Measurements from ENCODE around the gene CHMP5. TPM values are rescaled to one million over a fixed set of nuclear protein-coding genes. Genes with fewer than 3 reads are reported as not detected.

Gene CHMP5
- total RNA-seq, 2 donors from 2014 or later, result 50.0 to 55.9 TPM

DNA sequence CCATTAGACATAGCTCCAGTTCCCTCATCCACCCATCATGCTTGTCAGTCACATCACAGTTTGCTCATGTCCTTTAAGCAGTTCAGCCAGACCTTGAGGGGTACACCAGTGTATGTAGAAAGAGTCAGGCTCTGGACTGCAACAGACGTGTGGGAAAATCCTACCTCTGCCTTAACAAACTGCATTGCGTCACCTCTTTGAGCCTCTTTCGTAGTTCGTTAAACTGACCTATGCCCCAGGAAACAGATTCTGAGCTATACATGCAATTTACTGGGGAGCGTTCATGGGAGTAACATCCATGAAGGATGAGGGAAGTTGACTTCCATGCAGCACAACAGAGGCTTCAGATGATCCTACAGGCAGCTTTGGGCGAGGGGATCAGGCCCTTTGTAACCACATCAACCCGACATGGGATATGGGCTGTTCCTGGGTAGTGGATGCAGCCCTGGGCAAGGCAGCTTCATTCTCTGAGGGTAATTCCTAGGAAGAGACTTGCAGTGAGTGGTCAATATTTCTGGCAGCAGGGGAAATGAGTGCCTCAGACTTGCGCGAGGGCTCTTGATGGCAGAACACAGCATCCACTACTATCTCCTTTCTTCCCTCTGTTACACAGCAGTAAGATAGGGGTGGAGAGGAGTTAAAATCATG lies 20.6 kb upstream of the CHMP5 start:
- DNase-seq (ENCODE audit: low spot score) (no peak), ATAC-seq (ENCODE audit: insufficient number of reproducible peaks, low FRiP score, low read depth) (no peak)
- Histone ChIP-seq H3K27ac (no peak overlapping the region), H3K36me3 (no peaks in the 10 kb centered on the region), H3K4me1 (ENCODE audit: control insufficient read depth in 1 of 2, low read depth in 2 of 2) (peaks cover 0 to 9% of the 10 kb centered on the region in 2 donors), H3K27me3 (replicated peaks; ENCODE audit: insufficient read depth) (no peaks in the 10 kb centered on the region), H3K4me3 (no peak overlapping the region), H3K9me3 (no peaks in the 10 kb centered on the region)
- TF ChIP-seq, protein P1, sequence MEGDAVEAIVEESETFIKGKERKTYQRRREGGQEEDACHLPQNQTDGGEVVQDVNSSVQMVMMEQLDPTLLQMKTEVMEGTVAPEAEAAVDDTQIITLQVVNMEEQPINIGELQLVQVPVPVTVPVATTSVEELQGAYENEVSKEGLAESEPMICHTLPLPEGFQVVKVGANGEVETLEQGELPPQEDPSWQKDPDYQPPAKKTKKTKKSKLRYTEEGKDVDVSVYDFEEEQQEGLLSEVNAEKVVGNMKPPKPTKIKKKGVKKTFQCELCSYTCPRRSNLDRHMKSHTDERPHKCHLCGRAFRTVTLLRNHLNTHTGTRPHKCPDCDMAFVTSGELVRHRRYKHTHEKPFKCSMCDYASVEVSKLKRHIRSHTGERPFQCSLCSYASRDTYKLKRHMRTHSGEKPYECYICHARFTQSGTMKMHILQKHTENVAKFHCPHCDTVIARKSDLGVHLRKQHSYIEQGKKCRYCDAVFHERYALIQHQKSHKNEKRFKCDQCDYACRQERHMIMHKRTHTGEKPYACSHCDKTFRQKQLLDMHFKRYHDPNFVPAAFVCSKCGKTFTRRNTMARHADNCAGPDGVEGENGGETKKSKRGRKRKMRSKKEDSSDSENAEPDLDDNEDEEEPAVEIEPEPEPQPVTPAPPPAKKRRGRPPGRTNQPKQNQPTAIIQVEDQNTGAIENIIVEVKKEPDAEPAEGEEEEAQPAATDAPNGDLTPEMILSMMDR (IDR thresholded peaks at IDR 0.05), result no peak

DNA sequence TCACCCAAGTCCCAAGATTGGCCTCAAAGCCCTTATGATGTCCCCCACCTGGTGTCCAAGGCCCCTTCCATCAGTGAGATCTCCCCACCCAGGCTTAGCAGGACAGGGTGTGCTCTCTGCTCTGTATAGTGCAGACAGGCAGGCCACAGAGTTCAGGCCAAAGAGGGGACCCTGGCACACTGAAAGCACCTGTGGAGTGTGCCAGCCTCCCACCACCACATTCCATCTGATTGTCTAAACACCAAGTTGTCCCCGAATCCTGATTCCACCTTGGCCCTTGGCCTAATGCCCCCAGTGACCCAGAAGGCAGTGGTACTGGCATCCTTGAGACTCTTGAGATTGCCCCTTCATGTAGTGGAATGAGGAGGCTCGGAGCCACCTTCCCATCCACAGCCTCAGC lies 19.5 kb upstream of the CHMP5 start:
- H3K4me3 ChIP-seq, result no peak overlapping the region
- H3K9me3 ChIP-seq, result no peaks in the 10 kb centered on the region
- no peak overlapping the region for H3K27ac ChIP-seq
- ATAC-seq (ENCODE audit: insufficient number of reproducible peaks, low FRiP score, low read depth), result no peak
- TF ChIP-seq, protein P1 (IDR thresholded peaks at IDR 0.05), result no peak
- H3K4me1 ChIP-seq (ENCODE audit: control insufficient read depth in 1 of 2, low read depth in 2 of 2), result no peaks in the 10 kb centered on the region
- no peak for DNase-seq (ENCODE audit: low spot score)
- no peaks in the 10 kb centered on the region for H3K36me3 ChIP-seq
- H3K27me3 ChIP-seq (replicated peaks; ENCODE audit: insufficient read depth), result no peaks in the 10 kb centered on the region

GRCh38 chr9:33246269-33246860 lies 18.5 kb upstream of the CHMP5 start:
- TF ChIP-seq, protein P1 (IDR thresholded peaks at IDR 0.05), result no peak
- DNase-seq (ENCODE audit: low spot score) (no peak), ATAC-seq (ENCODE audit: insufficient number of reproducible peaks, low FRiP score, low read depth) (no peak)
- H3K9me3 ChIP-seq, result no peaks in the 10 kb centered on the region
- H3K27me3 ChIP-seq (replicated peaks; ENCODE audit: insufficient read depth), result no peaks in the 10 kb centered on the region
- H3K27ac ChIP-seq, result no peak overlapping the region
- H3K4me3 ChIP-seq, result no peak overlapping the region
- H3K4me1 ChIP-seq (ENCODE audit: control insufficient read depth in 1 of 2, low read depth in 2 of 2), result no peaks in the 10 kb centered on the region
- H3K36me3 ChIP-seq, result no peaks in the 10 kb centered on the region

- no peak for DNase-seq (ENCODE audit: low spot score)
- TF ChIP-seq, protein P1 (IDR thresholded peaks at IDR 0.05), result no peak
- H3K4me1 ChIP-seq (ENCODE audit: control insufficient read depth in 1 of 2, low read depth in 2 of 2), result no peaks in the 10 kb centered on the region
- no peak overlapping the region for H3K4me3 ChIP-seq
- no peak overlapping the region for H3K27ac ChIP-seq
- ATAC-seq (ENCODE audit: insufficient number of reproducible peaks, low FRiP score, low read depth), result no peak
- no peaks in the 10 kb centered on the region for H3K36me3 ChIP-seq
- no peaks in the 10 kb centered on the region for H3K27me3 ChIP-seq (replicated peaks; ENCODE audit: insufficient read depth)
- H3K9me3 ChIP-seq, result no peaks in the 10 kb centered on the region
These were observed 16.2 kb upstream of the CHMP5 start for GRCh38 chr9:33248606-33249005.

- ATAC-seq (ENCODE audit: insufficient number of reproducible peaks, low FRiP score, low read depth), result no peak
- TF ChIP-seq, protein P1 (IDR thresholded peaks at IDR 0.05), result no peak
- Histone ChIP-seq H3K27me3 (replicated peaks; ENCODE audit: insufficient read depth) (no peaks in the 10 kb centered on the region), H3K9me3 (no peaks in the 10 kb centered on the region), H3K36me3 (peaks cover 2% of the 10 kb centered on the region), H3K4me1 (ENCODE audit: control insufficient read depth in 1 of 2, low read depth in 2 of 2) (no peaks in the 10 kb centered on the region), H3K4me3 (no peak overlapping the region), H3K27ac (no peak overlapping the region)
- DNase-seq (ENCODE audit: low spot score), result no peak
These were observed 15.7 kb upstream of the CHMP5 start for GRCh38 chr9:33249087-33249658.
